ENCODE measurements around the gene KCNC1. TPM values are rescaled to one million over a fixed set of nuclear protein-coding genes. Genes with fewer than 3 reads are reported as not detected.

Gene KCNC1
- total RNA-seq, 4 donors from 2014 or later: not detected

GRCh38 chr11:17831228-17831627, 96.6 kb downstream of the KCNC1 start:
- TF ChIP-seq CTCF (IDR thresholded peaks at IDR 0.05; ENCODE audit: low read depth): no peak

GRCh38 chr11:17831883-17832282, 97.3 kb downstream of the KCNC1 start:
- no peak for TF ChIP-seq CTCF (IDR thresholded peaks at IDR 0.05; ENCODE audit: low read depth)

Other genes with a start within 250 kb of the KCNC1 start
- under 1 TPM in 1 of 4 donors, not detected in 3; 0.75 TPM for gene USH1C, start 190.4 kb upstream of the KCNC1 start, total RNA-seq
- gene OTOG, start 187.5 kb upstream of the KCNC1 start, total RNA-seq: not detected
- not detected for gene MYOD1, start 15.2 kb upstream of the KCNC1 start, total RNA-seq